Measurements from ENCODE around the gene DESI1.
"Not testable (repeated sequence)": the region's sequence is repeated elsewhere in the genome, so short reads cannot be mapped to it uniquely, and the experiment has no call there.

DESI1 gene

DNA sequence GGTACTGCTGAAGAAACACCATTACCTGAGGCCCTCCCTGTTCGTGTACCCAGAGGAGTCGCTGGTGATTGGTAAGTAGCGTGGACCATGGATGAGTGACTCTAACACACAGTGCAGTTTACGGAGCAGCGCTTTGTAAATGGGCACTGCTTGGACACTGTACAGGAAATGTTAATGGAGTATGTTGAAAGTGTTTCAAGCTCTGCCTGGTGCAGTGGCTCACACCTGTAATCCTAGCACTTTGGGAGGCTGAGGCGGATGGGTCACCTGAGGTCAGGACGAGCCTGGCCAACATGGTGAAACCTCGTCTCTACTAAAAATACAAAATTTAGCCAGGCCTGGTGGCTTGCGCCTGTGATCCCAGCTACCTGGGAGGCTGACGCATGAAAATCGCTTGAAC is 30.0 kb upstream of the DESI1 start:
- Histone ChIP-seq H3K27me3 (ENCODE audit: insufficient read depth, low read length) (no peaks in the 10 kb centered on the region), H3K9me3 (ENCODE audit: low read length) (no peaks in the 10 kb centered on the region), H3K36me3 (ENCODE audit: insufficient read depth, low read length) (peaks cover 84% of the 10 kb centered on the region), H3K4me1 (ENCODE audit: insufficient read depth, low read length) (no peaks in the 10 kb centered on the region), H3K4me3 (ENCODE audit: low read length) (no peak overlapping the region), H2AFZ (ENCODE audit: low read depth, low read length) (no peak overlapping the region)

DNA sequence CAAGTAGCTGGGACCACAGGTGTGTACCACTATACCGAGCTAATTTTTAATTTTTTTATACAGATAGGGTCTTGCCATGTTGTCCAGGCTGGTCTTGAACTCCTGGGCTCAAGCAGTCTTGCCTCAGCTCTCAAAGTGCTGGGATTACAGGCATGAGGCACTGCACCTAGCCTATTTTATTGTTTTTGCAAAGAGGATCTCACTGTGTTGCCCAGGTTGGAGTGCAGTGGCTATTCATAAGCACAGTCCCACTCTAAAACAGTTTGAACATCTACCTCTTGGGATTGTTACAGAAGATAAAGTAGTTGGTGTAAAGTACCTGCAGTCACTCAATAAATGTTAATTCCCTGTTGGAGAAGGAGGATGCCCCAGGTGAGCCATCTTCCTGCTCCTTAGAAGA is 29.4 kb upstream of the DESI1 start:
- Histone ChIP-seq H3K4me3 (ENCODE audit: low read length) (no peak overlapping the region), H3K36me3 (ENCODE audit: insufficient read depth, low read length) (peaks cover 83% of the 10 kb centered on the region), H2AFZ (ENCODE audit: low read depth, low read length) (no peak overlapping the region), H3K27me3 (ENCODE audit: insufficient read depth, low read length) (no peaks in the 10 kb centered on the region), H3K4me1 (ENCODE audit: insufficient read depth, low read length) (no peaks in the 10 kb centered on the region), H3K9me3 (ENCODE audit: low read length) (no peaks in the 10 kb centered on the region)

DNA sequence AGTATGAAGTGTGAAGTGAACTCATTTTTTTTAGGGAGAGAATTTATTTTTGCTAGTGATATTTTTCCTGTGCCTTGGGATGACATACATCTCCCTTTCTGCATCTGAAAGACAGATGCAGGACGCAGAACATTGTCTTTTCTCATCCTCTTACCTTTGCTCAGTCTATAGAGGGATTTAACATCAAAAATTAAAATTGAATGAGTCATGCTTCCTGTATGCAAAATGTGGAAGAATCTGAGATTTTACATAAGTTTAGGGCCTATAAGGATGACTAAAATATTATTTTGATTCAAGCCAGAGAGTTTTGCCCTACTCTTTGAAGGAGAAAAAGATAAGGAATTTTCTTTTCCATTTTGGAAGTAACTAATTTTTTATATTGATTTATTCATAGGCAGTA is 27.6 kb upstream of the DESI1 start:
- no peak overlapping the region for H2AFZ ChIP-seq (ENCODE audit: low read depth, low read length)
- peaks cover 77% of the 10 kb centered on the region for H3K36me3 ChIP-seq (ENCODE audit: insufficient read depth, low read length)
- no peaks in the 10 kb centered on the region for H3K4me1 ChIP-seq (ENCODE audit: insufficient read depth, low read length)
- H3K9me3 ChIP-seq (ENCODE audit: low read length): no peaks in the 10 kb centered on the region
- H3K27me3 ChIP-seq (ENCODE audit: insufficient read depth, low read length): no peaks in the 10 kb centered on the region
- no peak overlapping the region for H3K4me3 ChIP-seq (ENCODE audit: low read length)

DNA sequence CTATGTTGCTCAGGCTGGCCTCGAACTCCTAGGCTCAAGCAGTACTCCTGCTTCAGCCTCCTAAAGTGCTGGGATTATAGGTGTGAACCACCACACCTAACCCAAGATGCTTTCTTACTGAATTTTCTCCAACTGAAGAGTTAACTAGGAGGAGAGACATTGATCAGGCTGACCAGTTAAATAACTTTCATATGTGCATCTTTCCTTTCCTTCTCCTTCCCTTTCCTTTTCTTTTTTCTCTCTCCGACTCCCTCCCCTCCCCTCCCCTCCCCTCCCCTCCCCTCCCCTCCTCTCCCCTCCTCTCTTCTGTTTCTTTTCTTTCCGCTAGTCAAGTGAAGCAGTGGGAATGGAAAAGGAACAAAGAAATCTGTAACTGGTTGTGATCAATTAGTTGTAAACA is 26.9 kb upstream of the DESI1 start:
- no peaks in the 10 kb centered on the region for H3K4me1 ChIP-seq (ENCODE audit: insufficient read depth, low read length)
- H3K27me3 ChIP-seq (ENCODE audit: insufficient read depth, low read length): no peaks in the 10 kb centered on the region
- H2AFZ ChIP-seq (ENCODE audit: low read depth, low read length): no peak overlapping the region
- no peaks in the 10 kb centered on the region for H3K9me3 ChIP-seq (ENCODE audit: low read length)
- no peak overlapping the region for H3K4me3 ChIP-seq (ENCODE audit: low read length)
- H3K36me3 ChIP-seq (ENCODE audit: insufficient read depth, low read length): peaks cover 74% of the 10 kb centered on the region

DNA sequence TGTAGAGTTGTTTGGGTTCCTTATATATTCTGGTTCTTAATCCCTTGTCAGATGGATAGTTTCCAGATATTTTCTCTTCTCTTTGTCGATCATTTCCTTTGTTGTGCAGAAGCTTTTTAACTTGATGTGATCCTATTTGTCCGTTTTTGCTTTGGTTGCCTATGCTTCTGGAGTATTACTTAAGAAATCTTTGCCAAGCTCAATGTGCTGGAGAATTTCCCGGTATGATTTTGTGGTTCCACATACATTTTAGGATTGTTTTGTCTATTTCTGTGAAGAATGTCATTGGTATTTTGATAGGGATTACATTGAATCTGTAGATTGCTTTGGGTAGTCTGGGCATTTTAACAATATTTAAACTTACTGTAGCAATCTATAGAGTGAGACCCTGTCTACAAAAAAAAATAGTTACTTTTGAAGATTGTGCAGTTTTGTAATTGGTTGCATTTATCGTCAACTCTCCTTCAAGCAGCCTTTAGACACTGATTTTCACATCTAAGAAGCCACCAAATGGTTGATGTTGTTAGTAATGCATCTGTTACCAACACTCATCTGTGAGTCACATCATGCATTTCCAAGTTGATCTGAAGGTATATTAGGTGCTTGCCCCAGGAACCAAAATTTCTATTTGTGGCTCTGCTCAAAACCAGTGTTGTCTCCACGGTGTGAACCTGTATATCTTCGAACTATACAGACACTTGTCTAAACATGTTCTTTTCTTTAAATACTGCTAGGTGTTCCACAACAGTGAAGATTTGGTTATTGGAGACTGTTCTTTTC is 21.7 kb upstream of the DESI1 start:
- H3K9me3 ChIP-seq (ENCODE audit: low read length): no peaks in the 10 kb centered on the region
- no peak overlapping the region for H3K4me3 ChIP-seq (ENCODE audit: low read length)
- H3K36me3 ChIP-seq (ENCODE audit: insufficient read depth, low read length): peaks cover 76% of the 10 kb centered on the region
- no peaks in the 10 kb centered on the region for H3K27me3 ChIP-seq (ENCODE audit: insufficient read depth, low read length)
- no peak overlapping the region for H2AFZ ChIP-seq (ENCODE audit: low read depth, low read length)
- H3K4me1 ChIP-seq (ENCODE audit: insufficient read depth, low read length): no peaks in the 10 kb centered on the region

DNA sequence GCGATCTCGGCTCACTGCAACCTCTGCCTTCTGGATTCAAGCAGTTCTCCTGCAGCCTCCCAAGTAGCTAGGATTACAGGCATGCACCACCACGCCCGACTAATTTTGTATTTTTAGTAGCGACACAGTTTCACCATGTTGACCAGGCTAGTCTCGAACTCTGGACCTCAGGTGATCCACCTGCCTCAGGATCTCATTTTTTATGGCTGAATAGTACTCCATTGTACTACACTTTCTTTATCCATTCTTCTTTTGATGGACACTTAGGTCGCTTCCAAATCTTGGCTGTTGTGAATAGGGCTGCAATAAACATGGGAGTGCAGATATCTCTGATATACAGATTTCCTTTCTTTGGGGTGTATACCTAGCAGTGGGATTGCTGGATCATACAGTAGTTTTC is 21.0 kb upstream of the DESI1 start:
- Histone ChIP-seq H3K36me3 (ENCODE audit: insufficient read depth, low read length) (peaks cover 77% of the 10 kb centered on the region), H3K4me1 (ENCODE audit: insufficient read depth, low read length) (no peaks in the 10 kb centered on the region), H3K27me3 (ENCODE audit: insufficient read depth, low read length) (no peaks in the 10 kb centered on the region), H3K9me3 (ENCODE audit: low read length) (no peaks in the 10 kb centered on the region), H3K4me3 (ENCODE audit: low read length) (no peak overlapping the region), H2AFZ (ENCODE audit: low read depth, low read length) (no peak overlapping the region)

DNA sequence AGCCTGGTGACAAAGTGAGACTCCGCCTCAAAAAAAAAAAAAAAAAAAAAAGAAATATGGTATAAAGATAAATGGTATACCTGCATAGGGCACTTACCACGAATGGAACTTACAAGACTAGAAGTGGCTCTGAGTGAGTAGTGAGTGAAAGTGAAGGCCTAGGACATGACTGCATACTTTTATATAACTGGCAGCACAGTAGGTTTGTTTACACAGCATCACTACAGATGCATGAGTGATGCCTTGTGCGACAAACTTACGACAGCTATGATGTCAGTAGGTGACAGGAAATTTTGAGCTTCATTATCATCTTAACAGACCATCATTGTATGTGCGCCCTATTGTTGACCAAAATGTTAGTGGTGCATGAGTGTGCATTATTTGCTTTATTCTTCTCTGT is 17.9 kb upstream of the DESI1 start:
- Histone ChIP-seq H3K4me1 (ENCODE audit: insufficient read depth, low read length) (no peaks in the 10 kb centered on the region), H3K36me3 (ENCODE audit: insufficient read depth, low read length) (peaks cover 88% of the 10 kb centered on the region), H3K4me3 (ENCODE audit: low read length) (no peak overlapping the region), H3K9me3 (ENCODE audit: low read length) (no peaks in the 10 kb centered on the region), H2AFZ (ENCODE audit: low read depth, low read length) (no peak overlapping the region), H3K27me3 (ENCODE audit: insufficient read depth, low read length) (no peaks in the 10 kb centered on the region)

DNA sequence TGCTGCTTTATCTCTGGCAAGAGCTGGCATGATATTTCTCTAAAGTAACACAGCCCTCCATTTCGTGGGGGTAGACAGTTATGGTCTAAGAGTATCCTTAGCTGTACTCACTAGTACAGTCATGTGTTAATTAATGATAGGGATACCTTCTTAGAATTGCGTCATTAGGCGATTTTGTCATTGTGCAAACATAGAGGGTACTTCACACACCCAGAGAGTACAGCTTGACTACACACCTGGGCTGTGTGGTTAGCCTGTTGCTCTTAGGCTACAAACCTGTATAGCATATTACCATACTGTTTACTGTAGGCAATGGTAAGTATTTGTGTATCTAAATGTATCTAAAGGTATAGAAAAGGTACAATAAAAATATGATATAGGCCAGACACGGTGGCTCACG is 17.3 kb upstream of the DESI1 start:
- H3K27me3 ChIP-seq (ENCODE audit: insufficient read depth, low read length): no peaks in the 10 kb centered on the region
- H3K4me3 ChIP-seq (ENCODE audit: low read length): no peak overlapping the region
- H2AFZ ChIP-seq (ENCODE audit: low read depth, low read length): no peak overlapping the region
- peaks cover 91% of the 10 kb centered on the region for H3K36me3 ChIP-seq (ENCODE audit: insufficient read depth, low read length)
- H3K4me1 ChIP-seq (ENCODE audit: insufficient read depth, low read length): no peaks in the 10 kb centered on the region
- H3K9me3 ChIP-seq (ENCODE audit: low read length): no peaks in the 10 kb centered on the region

DNA sequence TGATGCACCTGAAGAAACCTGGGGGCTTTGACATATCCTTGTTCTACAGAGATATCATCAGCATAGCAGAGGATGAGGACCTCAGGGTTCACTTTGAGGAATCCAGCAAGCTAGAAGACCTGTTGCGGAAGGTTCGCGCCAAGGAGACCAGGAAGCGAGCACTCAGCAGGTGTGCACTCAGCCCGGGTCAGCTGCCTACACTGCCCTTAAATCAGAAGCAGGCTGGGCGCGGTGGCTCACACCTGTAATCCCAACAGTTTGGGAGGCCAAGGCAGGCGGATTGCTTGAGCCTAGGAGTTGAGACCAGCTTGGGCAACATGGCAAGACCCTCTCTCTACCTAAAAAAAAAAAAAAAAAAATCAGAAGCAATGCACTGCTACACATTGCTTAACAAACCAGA is 16.8 kb upstream of the DESI1 start:
- peaks cover 88% of the 10 kb centered on the region for H3K36me3 ChIP-seq (ENCODE audit: insufficient read depth, low read length)

DNA sequence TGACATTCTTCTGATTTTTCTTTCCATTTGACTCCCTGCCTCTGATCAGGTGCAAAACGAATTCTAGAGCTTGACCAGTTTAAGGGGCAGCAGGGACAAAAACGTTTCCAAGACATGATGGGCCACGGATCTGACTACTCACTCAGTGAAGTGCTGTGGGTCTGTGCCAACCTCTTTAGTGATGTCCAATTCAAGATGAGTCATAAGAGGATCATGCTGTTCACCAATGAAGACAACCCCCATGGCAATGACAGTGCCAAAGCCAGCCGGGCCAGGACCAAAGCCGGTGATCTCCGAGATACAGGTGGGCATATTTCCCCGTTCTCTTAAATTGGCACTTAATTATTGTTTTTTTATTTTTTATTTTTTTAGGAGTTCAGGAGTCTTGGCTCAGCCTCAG is 15.6 kb upstream of the DESI1 start:
- Histone ChIP-seq H2AFZ (ENCODE audit: low read depth, low read length) (no peak overlapping the region), H3K27me3 (ENCODE audit: insufficient read depth, low read length) (no peaks in the 10 kb centered on the region), H3K4me1 (ENCODE audit: insufficient read depth, low read length) (no peaks in the 10 kb centered on the region), H3K36me3 (ENCODE audit: insufficient read depth, low read length) (peaks cover 84% of the 10 kb centered on the region), H3K4me3 (ENCODE audit: low read length) (no peak overlapping the region), H3K9me3 (ENCODE audit: low read length) (no peaks in the 10 kb centered on the region)

More for the DNA sequence above, 16.8 kb upstream of the DESI1 start:
- not testable (repeated sequence) for H3K4me1 ChIP-seq (ENCODE audit: insufficient read depth, low read length); H3K27me3 ChIP-seq (ENCODE audit: insufficient read depth, low read length); H2AFZ ChIP-seq (ENCODE audit: low read depth, low read length); H3K4me3 ChIP-seq (ENCODE audit: low read length); H3K9me3 ChIP-seq (ENCODE audit: low read length)

DNA sequence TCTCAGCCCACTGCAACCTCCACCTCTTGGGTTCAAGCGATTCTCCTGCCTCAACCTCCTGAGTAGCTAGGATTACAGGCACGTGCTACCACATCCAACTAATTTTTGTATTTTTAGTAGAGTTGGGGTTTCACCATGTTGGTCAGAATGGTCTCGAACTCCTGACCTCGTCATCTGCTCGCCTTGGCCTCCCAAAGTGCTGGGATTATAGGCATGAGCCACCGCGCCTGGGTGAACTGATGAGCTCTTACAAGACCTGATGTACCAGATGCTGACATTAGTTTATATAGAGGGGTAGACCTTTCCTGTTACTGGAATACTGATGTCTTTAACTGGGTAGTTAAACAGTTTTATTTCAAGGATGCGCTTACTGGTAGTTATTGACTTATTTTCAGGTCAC is 13.8 kb upstream of the DESI1 start:
- H3K36me3 ChIP-seq (ENCODE audit: insufficient read depth, low read length): peaks cover 74% of the 10 kb centered on the region
- H3K9me3 ChIP-seq (ENCODE audit: low read length); H2AFZ ChIP-seq (ENCODE audit: low read depth, low read length); H3K4me3 ChIP-seq (ENCODE audit: low read length); H3K4me1 ChIP-seq (ENCODE audit: insufficient read depth, low read length); H3K27me3 ChIP-seq (ENCODE audit: insufficient read depth, low read length): not testable (repeated sequence)

DNA sequence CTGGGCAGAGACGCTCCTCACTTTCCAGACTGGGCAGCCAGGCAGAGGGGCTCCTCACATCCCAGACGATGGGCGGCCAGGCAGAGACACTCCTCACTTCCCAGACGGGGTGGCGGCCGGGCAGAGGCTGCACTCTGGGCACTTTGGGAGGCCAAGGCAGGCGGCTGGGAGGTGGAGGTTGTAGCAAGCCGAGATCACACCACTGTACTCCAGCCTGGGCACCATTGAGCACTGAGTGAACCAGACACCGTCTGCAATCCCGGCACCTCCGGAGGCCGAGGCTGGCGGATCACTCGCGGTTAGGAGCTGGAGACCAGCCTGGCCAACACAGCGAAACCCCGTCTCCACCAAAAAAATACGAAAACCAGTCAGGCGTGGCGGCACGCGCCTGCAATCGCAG is 10.8 kb upstream of the DESI1 start:
- not testable (repeated sequence) for H3K4me3 ChIP-seq (ENCODE audit: low read length); H3K27me3 ChIP-seq (ENCODE audit: insufficient read depth, low read length); H2AFZ ChIP-seq (ENCODE audit: low read depth, low read length); H3K4me1 ChIP-seq (ENCODE audit: insufficient read depth, low read length); H3K9me3 ChIP-seq (ENCODE audit: low read length)
- peaks cover 72% of the 10 kb centered on the region for H3K36me3 ChIP-seq (ENCODE audit: insufficient read depth, low read length)

DNA sequence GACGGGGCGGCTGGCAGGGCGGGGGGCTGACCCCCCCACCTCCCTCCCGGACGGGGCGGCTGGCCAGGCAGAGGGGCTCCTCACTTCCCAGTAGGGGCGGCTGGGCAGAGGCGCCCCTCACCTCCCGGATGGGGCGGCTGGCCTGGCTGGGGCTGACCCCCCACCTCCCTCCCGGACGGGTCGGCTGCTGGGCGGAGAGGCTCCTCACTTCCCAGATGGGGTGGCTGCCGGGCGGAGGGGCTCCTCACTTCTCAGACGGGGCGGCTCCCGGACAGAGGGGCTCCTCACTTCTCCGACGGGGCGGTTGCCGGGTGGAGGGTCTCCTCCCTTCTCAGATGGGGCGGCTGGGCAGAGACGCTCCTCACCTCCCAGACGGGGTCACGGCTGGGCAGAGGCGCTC is 10.3 kb upstream of the DESI1 start:
- not testable (repeated sequence) for H3K9me3 ChIP-seq (ENCODE audit: low read length); H2AFZ ChIP-seq (ENCODE audit: low read depth, low read length); H3K4me1 ChIP-seq (ENCODE audit: insufficient read depth, low read length); H3K27me3 ChIP-seq (ENCODE audit: insufficient read depth, low read length); H3K4me3 ChIP-seq (ENCODE audit: low read length)
- H3K36me3 ChIP-seq (ENCODE audit: insufficient read depth, low read length): peaks cover 68% of the 10 kb centered on the region

DNA sequence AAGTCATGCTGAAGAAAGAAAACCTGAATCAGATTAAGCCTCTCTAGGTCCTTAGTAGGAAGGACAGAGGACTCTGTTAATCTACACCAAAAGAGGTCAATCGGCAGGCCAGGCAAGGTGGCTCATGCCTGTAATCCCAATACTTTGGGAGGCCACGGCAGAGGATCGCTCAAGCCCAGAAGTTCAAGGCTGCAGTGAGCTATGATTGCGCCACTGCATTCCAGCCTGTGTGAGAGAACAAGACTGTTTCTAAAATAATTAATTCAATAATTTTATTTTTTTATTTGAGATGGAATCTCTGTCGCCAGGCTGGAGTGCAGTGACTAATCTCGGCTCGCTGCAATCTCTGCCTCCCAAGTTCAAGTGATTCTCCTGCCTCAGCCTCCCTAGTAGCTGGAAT is 4.7 kb upstream of the DESI1 start:
- Histone ChIP-seq H3K9me3 (ENCODE audit: low read length) (peaks cover 9% of the 10 kb centered on the region), H2AFZ (ENCODE audit: low read depth, low read length) (no peak overlapping the region), H3K36me3 (ENCODE audit: insufficient read depth, low read length) (peaks cover 58% of the 10 kb centered on the region), H3K4me3 (ENCODE audit: low read length) (no peak overlapping the region), H3K4me1 (ENCODE audit: insufficient read depth, low read length) (peaks cover 6% of the 10 kb centered on the region), H3K27me3 (ENCODE audit: insufficient read depth, low read length) (no peaks in the 10 kb centered on the region)

Measured in neuron (in vitro differentiated cells).